Ascending aorta (tissue), 2 donors: ENCODE results near the gene DCDC2C. TPM values are rescaled to one million over a fixed set of nuclear protein-coding genes. Genes with fewer than 3 reads are reported as not detected.

Experiments used
- DNase-seq, 2 donors: peaks; one replicate each; pipeline ENCODE4 v3.0.0-alpha.2; 2019; ENCODE audit warnings: low spot score in 2 of 2
- H3K27ac ChIP-seq, 2 donors: fragments of 200-600 bp; sonication (generic); one replicate each; pipeline ENCODE4 v1.5.1; 2016 to 2017; ENCODE audit warnings: mild to moderate bottlenecking in 1 of 2
- H3K27me3 ChIP-seq: fragments of 200-600 bp; sonication (generic); one replicate; pipeline ENCODE4 v1.5.1; 2017
- H3K36me3 ChIP-seq, 2 donors: fragments of 200-600 bp; sonication (generic); one replicate each; pipeline ENCODE4 v1.5.1; 2016
- H3K4me1 ChIP-seq, 2 donors: fragments of 200-600 bp; sonication (generic); one replicate each; pipeline ENCODE4 v1.5.1; 2016 to 2017; ENCODE audit warnings: mild to moderate bottlenecking in 1 of 2
- H3K4me3 ChIP-seq, 2 donors: fragments of 200-600 bp; sonication (generic); one replicate each; pipeline ENCODE4 v1.5.1; 2016 to 2017; ENCODE audit warnings: mild to moderate bottlenecking in 1 of 2
- H3K9me3 ChIP-seq, 2 donors: fragments of 200-600 bp; sonication (generic); one replicate each; pipeline ENCODE4 v1.5.1; 2016
- intact Hi-C: fragments of 100-400 bp; cut with DNase I; formaldehyde crosslinking; loops from one replicate; pipeline ENCODE4 v1.15.1; 2023
- total RNA-seq: library from RNA; depleted of rRNA; stranded (reverse); fragments of >200 nt; gene quantifications from one replicate; pipeline ENCODE4 v1.1.0, GENCODE V29; 2016
- TF ChIP-seq, protein P1 (sequence below), 3 experiments: fragments of 200-600 bp in 2 of 3; fragments of 450-650 bp in 1 of 3; sonication (generic) in 2 of 3; IDR thresholded peaks; one replicate each; pipeline ENCODE4 v1.5.1; 2016 to 2019; ENCODE audit warnings: antibody characterized with exemption in 3 of 3, mild to moderate bottlenecking in 1 of 3, moderate library complexity in 1 of 3

Gene DCDC2C
- total RNA-seq, 1 donor from 2014 or later, result 2.4 TPM

GRCh38 chr2:3696545-3696944 is 6.8 kb upstream of the DCDC2C start:
- no peak for DNase-seq
- Histone ChIP-seq H3K27me3 (no peaks in the 10 kb centered on the region), H3K27ac (no peak overlapping the region), H3K4me1 (no peaks in the 10 kb centered on the region), H3K4me3 (no peak overlapping the region), H3K36me3 (no peaks in the 10 kb centered on the region), H3K9me3 (no peaks in the 10 kb centered on the region)
- intact Hi-C loops, result no loop called here
- TF ChIP-seq, protein P1, sequence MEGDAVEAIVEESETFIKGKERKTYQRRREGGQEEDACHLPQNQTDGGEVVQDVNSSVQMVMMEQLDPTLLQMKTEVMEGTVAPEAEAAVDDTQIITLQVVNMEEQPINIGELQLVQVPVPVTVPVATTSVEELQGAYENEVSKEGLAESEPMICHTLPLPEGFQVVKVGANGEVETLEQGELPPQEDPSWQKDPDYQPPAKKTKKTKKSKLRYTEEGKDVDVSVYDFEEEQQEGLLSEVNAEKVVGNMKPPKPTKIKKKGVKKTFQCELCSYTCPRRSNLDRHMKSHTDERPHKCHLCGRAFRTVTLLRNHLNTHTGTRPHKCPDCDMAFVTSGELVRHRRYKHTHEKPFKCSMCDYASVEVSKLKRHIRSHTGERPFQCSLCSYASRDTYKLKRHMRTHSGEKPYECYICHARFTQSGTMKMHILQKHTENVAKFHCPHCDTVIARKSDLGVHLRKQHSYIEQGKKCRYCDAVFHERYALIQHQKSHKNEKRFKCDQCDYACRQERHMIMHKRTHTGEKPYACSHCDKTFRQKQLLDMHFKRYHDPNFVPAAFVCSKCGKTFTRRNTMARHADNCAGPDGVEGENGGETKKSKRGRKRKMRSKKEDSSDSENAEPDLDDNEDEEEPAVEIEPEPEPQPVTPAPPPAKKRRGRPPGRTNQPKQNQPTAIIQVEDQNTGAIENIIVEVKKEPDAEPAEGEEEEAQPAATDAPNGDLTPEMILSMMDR (IDR thresholded peaks at IDR 0.05), result no peak

DNA sequence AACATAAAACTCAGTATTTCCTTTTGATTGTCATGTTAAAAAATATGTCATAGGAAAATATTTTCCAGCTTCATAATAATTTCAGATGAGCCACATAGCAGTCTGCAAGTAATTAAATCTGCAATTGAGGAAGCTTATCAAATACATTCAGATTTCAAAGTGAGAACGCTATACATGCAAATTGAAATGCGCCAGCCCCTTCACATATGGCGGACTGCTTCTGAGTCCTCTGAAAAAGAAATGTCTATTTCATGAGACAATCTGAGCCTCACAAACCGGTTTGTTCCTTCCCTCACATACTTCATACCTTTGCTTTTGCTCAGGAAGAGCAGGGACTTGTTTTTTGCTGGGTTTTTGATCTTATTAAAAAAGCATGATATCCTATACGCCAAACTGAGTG is 2.3 kb upstream of the DCDC2C start:
- Histone ChIP-seq H3K4me1 (peaks cover 4 to 8% of the 10 kb centered on the region in 2 donors), H3K36me3 (no peaks in the 10 kb centered on the region), H3K4me3 (no peak overlapping the region), H3K27me3 (no peaks in the 10 kb centered on the region), H3K9me3 (no peaks in the 10 kb centered on the region), H3K27ac (no peak overlapping the region)
- DNase-seq, result no peak
- TF ChIP-seq, protein P1 (IDR thresholded peaks at IDR 0.05), result no peak
- intact Hi-C loops, result no loop called here

DNA sequence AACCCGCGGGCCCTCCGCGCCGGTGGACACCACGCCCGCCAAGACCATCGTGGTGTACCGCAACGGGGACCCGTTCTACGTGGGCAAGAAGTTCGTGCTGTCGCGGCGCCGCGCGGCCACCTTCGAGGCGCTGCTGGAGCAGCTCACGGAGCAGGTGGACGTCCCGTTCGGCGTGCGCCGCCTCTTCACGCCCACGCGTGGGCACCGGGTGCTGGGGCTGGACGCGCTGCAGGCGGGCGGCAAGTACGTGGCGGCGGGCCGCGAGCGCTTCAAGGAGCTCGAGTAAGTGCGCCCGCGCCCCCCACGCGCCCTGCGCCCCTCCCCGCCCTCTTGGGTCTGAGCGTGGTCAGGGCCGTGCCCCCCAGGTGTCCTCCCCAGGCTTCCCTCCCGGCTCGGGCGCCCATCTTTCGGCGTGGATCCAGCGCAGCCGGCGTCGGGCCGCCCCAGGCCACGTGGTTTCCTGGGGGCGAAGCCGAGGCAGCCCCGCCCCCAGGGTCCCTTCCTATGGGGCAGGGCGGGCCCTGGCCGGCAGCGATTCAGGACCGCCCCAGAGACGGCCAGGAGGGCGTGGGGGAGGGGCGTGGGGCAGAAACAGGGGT is 481 bp downstream of the DCDC2C start:
- no peaks in the 10 kb centered on the region for H3K27me3 ChIP-seq
- no peaks in the 10 kb centered on the region for H3K9me3 ChIP-seq
- DNase-seq, result no peak
- H3K4me1 ChIP-seq, result peaks cover 4 to 20% of the 10 kb centered on the region in 2 donors
- peak overlapping the region; percentile 44 to 56 for H3K4me3 ChIP-seq
- TF ChIP-seq, protein P1 (IDR thresholded peaks at IDR 0.05), result no peak
- H3K36me3 ChIP-seq, result no peaks in the 10 kb centered on the region
- no peak overlapping the region for H3K27ac ChIP-seq
- intact Hi-C loops, result no loop called here

GRCh38 chr2:3704692-3705091 is 1.3 kb downstream of the DCDC2C start:
- intact Hi-C loops, result no loop called here
- no peak overlapping the region for H3K27ac ChIP-seq

DNA sequence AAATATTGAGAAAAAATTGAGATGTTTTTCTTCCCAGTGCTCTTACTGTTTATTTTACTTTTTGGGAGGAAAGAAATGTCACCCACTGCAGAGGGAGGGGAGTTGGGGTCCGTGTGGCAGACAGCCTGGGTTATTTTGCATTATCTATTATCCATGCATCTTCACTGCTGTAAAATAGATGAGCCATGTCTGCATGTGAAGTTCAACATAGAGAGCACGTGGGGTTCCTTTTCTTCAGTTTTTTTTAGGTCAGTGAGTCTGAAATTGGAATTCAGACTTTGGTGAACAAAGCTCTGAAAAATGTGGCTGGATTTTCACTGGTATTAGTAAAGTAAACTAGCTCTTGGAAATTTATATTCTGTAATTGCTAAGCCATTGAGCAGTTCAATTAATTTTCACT is 2.4 kb downstream of the DCDC2C start:
- no peaks in the 10 kb centered on the region for H3K27me3 ChIP-seq
- no peak overlapping the region for H3K4me3 ChIP-seq
- peak overlapping the region in 1 of 2 donors; percentile 2 for H3K27ac ChIP-seq
- no peak for DNase-seq
- intact Hi-C loops, result no loop called here
- peaks cover 4 to 20% of the 10 kb centered on the region in 2 donors for H3K4me1 ChIP-seq
- TF ChIP-seq, protein P1 (IDR thresholded peaks at IDR 0.05), result no peak
- no peaks in the 10 kb centered on the region for H3K9me3 ChIP-seq
- H3K36me3 ChIP-seq, result no peaks in the 10 kb centered on the region

More at GRCh38 chr2:3704692-3705091, 1.3 kb downstream of the DCDC2C start:
- Histone ChIP-seq H3K9me3 (no peaks in the 10 kb centered on the region), H3K36me3 (no peaks in the 10 kb centered on the region), H3K4me1 (peaks cover 4 to 20% of the 10 kb centered on the region in 2 donors), H3K4me3 (no peak overlapping the region), H3K27me3 (no peaks in the 10 kb centered on the region)
- DNase-seq, result no peak
- TF ChIP-seq, protein P1 (IDR thresholded peaks at IDR 0.05), result no peak

GRCh38 chr2:3706892-3707291 is 3.5 kb downstream of the DCDC2C start:
- TF ChIP-seq, protein P1 (IDR thresholded peaks at IDR 0.05), result no peak
- no peak overlapping the region for H3K4me3 ChIP-seq
- intact Hi-C loops, result no loop called here
- H3K27ac ChIP-seq, result peak overlapping the region; percentile 35 to 46
- H3K9me3 ChIP-seq, result no peaks in the 10 kb centered on the region
- peaks cover 4 to 20% of the 10 kb centered on the region in 2 donors for H3K4me1 ChIP-seq
- no peaks in the 10 kb centered on the region for H3K27me3 ChIP-seq
- H3K36me3 ChIP-seq, result no peaks in the 10 kb centered on the region
- DNase-seq, result no peak
